Prostate gland (tissue), 2 donors: ENCODE measurements around the gene SLC35F3.

Experiments
- CTCF ChIP-seq, 4 experiments: fragments of 200-600 bp in 2 of 4; fragments of 450-650 bp in 2 of 4; sonication (generic) in 2 of 4; IDR thresholded peaks; 1 replicate in 3 of 4; 2 replicates in 1 of 4; pipeline ENCODE4 v1.5.1; 2016 to 2019; ENCODE audit warnings: antibody characterized with exemption in 4 of 4, mild to moderate bottlenecking in 2 of 4, moderate library complexity in 2 of 4
- POLR2A ChIP-seq: fragments of 450-650 bp; IDR thresholded peaks from one replicate; pipeline ENCODE4 v1.6.1; 2016; ENCODE audit warnings: antibody characterized with exemption, mild to moderate bottlenecking
- POLR2AphosphoS5 ChIP-seq: sonication (generic); formaldehyde crosslinking; IDR thresholded peaks from one replicate; pipeline ENCODE4 v1.6.1; 2017; ENCODE audit warnings: antibody characterized with exemption

- TF ChIP-seq CTCF (IDR thresholded peaks at IDR 0.05) (no peak), POLR2A (no peak), POLR2AphosphoS5 (no peak)
Observed at GRCh38 chr1:234297668-234298067, 393.2 kb downstream of the SLC35F3 start.
